Panc1 (cell line): Measurements from ENCODE around the gene CCDC12. TPM values are rescaled to one million over a fixed set of nuclear protein-coding genes. Genes with fewer than 3 reads are reported as not detected.

Source experiments
- ATAC-seq: fragments of 200-7000 bp; cut with Tn5 transposase; 2 replicates; pipeline ENCODE4 v1.9.1; 2020; ENCODE audit warnings: mild to moderate bottlenecking, moderate library complexity
- BruUV-seq: library from RNA; stranded (reverse); fragments of 400-500 nt; replicated peaks from 2 replicates; lab custom pipeline; 2021; lab: Mats Ljungman, UMichigan
- CTCF ChIA-PET: fragments of 300-600 bp; sonication (Branson Sonifier 250); formaldehyde crosslinking; loops from one replicate; lab custom pipeline; 2022; ENCODE audit warnings: antibody characterized with exemption; lab: Charles Lee
- POLR2A ChIA-PET: fragments of 300-600 bp; sonication (Branson Sonifier 250); formaldehyde crosslinking; loops from one replicate; lab custom pipeline; 2022; ENCODE audit warnings: antibody characterized with exemption; lab: Charles Lee
- DNase-seq: peaks from one replicate; pipeline ENCODE4 v3.0.0-alpha.2; 2010; ENCODE audit warnings: low read depth, low spot score
- H3K27ac ChIP-seq: 2 replicates; pipeline ENCODE4 v1.5.1; 2011; ENCODE audit warnings: mild to moderate bottlenecking, low read length, inconsistent platforms
- H3K27me3 ChIP-seq: fragments of 200-500 bp; sonication (Bioruptor generic); 2 replicates; pipeline ENCODE4 v1.6.0; 2014; ENCODE audit warnings: low read length, inconsistent platforms; ENCODE audit not compliant: control insufficient read depth, insufficient read depth
- H3K36me3 ChIP-seq: fragments of 200-500 bp; sonication (Bioruptor generic); 2 replicates; pipeline ENCODE4 v1.5.1; 2014; ENCODE audit warnings: inconsistent platforms, mild to moderate bottlenecking, low read length, moderate library complexity; ENCODE audit not compliant: control insufficient read depth, insufficient read depth
- H3K4me1 ChIP-seq: 2 replicates; pipeline ENCODE4 v1.5.1; 2011; ENCODE audit warnings: inconsistent platforms, mild to moderate bottlenecking, low read length, moderate library complexity; ENCODE audit not compliant: control insufficient read depth, insufficient read depth
- H3K4me3 ChIP-seq, 2 experiments: 2 replicates each; pipeline ENCODE4 v1.5.1; 2011 to 2012; ENCODE audit warnings: low read depth in 2 of 2, low read length in 2 of 2, mild to moderate bottlenecking in 2 of 2, inconsistent platforms in 1 of 2, moderate library complexity in 1 of 2
- H3K9me3 ChIP-seq: fragments of 200-500 bp; sonication (Bioruptor generic); 2 replicates; pipeline ENCODE4 v1.5.1; 2014; ENCODE audit warnings: low read depth, mild to moderate bottlenecking, inconsistent platforms, low read length, moderate library complexity; ENCODE audit not compliant: control insufficient read depth, insufficient read depth
- POLR2AphosphoS5 ChIP-seq: IDR thresholded peaks from 2 replicates; pipeline ENCODE4 v1.6.1; 2012; ENCODE audit warnings: mild to moderate bottlenecking, low read depth, low read length, moderate library complexity
- SIN3A ChIP-seq: IDR thresholded peaks from 2 replicates; pipeline ENCODE4 v1.6.1; 2012; ENCODE audit warnings: low read depth, mild to moderate bottlenecking, low read length, moderate library complexity, borderline replicate concordance; ENCODE audit not compliant: insufficient read depth
- TCF7L2 ChIP-seq: IDR thresholded peaks from 2 replicates; pipeline ENCODE4 v1.6.1; 2011; ENCODE audit warnings: mild to moderate bottlenecking, low read depth, low read length, inconsistent platforms
- in situ Hi-C: cut with HindIII; loops from 2 replicates; pipeline ENCODE4 v1.10.0; 2016; ENCODE audit warnings: low sequenced_read_pairs, low pct_unique_long_range_greater_than_20kb
- intact Hi-C: fragments of 100-400 bp; cut with micrococcal nuclease; formaldehyde crosslinking; loops from one replicate; pipeline ENCODE4 v1.10.0; 2022; ENCODE audit not compliant: unreplicated experiment
- total RNA-seq: library from RNA; stranded (reverse); gene quantifications from one replicate; pipeline ENCODE4 v1.2.1, GENCODE V29; 2021; ENCODE audit not compliant: unreplicated experiment
- TF ChIP-seq, protein P1 (sequence below): fragments of 450-650 bp; IDR thresholded peaks from 2 replicates; pipeline ENCODE4 v1.5.1; 2017; ENCODE audit warnings: mild to moderate bottlenecking
- TF ChIP-seq, protein P2 (sequence below), 2 experiments: IDR thresholded peaks; 2 replicates each; pipeline ENCODE4 v1.6.1; 2011 to 2012; ENCODE audit warnings: low read depth in 2 of 2, control low read depth in 1 of 2, low read length in 1 of 2, mild to moderate bottlenecking in 1 of 2, moderate library complexity in 1 of 2; ENCODE audit not compliant: insufficient read depth in 1 of 2

CCDC12 gene
- total RNA-seq, 1 experiment from 2014 or later = 35.5 TPM

DNA sequence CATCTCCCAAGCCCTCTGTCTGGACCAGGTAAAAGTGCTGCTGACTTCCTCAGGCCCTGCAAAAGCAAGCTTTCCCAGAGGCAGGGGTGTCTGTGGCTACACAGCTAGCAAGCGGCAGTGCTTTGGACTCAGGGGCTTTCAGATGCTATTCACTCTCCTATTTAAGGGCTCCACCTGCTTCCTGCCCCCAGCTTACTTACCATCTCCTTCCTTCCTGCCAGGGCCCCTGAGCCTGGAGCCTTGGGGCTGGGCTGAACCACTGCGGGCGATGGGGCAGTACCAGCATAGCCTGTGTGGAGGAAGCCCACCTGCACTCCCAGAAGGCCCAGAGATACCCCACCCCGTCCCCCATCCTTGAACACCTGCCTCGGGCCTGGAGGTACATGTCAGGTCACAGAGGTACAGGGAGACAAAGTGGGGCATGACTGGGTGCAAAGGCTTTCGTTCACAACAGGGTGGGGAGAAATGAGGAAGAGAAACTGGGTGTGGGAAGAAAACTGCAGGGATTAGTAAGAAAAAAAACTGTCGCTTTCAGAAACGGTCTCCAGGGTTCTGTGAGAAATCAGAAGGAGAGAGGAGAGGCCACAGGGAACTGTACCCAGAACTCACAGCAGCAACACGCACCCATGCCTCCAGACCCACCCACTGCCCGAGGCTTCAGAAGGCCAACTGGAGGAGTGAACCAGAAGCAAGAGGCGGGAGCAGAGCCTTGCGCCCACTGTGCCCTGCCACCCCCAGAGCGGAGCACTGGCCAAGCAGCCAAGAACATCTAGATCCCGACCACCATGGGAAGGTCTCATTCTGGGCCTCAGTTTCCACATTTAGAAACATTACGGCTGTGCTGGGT lies 49.5 kb downstream of the CCDC12 start:
- ChIA-PET CTCF (no interaction called here), POLR2A (interaction anchor here (0.6 kb wide), 1 partner anchor 7 kb away, joined by 4 read pairs; no protein-coding TSS in a partner anchor)
- H3K36me3 ChIP-seq = no peaks in the 10 kb centered on the region
- no peaks in the 10 kb centered on the region for H3K27me3 ChIP-seq
- no peak for DNase-seq
- TF ChIP-seq TCF7L2 = no peak
- no TSS peak for BruUV-seq
- no peaks in the 10 kb centered on the region for H3K9me3 ChIP-seq
- no peak overlapping the region for H3K27ac ChIP-seq
- intact Hi-C loops = loop anchor here (10.0 kb wide), 1 partner anchor 68 kb away; no protein-coding TSS in a partner anchor
- peaks cover 18% of the 10 kb centered on the region for H3K4me1 ChIP-seq
- no peak overlapping the region for H3K4me3 ChIP-seq
- ATAC-seq = no peak
- in situ Hi-C loops = no loop called here

DNA sequence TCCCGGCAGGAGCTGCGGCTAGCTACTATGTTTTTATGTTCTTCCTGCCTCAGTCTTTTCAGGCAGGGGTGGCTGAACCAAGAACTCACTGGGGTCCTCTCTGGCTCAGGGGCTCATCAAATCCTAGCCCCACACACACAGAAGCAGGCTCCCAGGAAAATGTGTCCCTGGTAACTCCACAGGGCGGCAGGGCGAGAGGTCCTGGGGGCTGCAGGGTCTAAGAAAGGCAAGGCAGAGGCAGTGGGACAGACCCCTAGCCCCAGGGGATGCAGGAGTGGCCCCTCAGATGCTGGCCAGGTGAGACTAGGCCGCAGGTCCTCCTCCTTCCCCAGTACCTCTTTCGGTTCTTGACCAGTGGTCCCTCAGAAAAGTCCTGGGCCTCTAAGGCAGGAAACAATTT lies 50.1 kb downstream of the CCDC12 start:
- Histone ChIP-seq H3K27ac (no peak overlapping the region), H3K27me3 (no peaks in the 10 kb centered on the region), H3K36me3 (no peaks in the 10 kb centered on the region; the same call in 1 of the 2 replicates), H3K4me3 (no peak overlapping the region), H3K4me1 (peaks cover 12% of the 10 kb centered on the region), H3K9me3 (no peaks in the 10 kb centered on the region)
- no peak for DNase-seq
- TF ChIP-seq SIN3A (no peak), POLR2AphosphoS5 (no peak), TCF7L2 (no peak)
- TF ChIP-seq, protein P1, sequence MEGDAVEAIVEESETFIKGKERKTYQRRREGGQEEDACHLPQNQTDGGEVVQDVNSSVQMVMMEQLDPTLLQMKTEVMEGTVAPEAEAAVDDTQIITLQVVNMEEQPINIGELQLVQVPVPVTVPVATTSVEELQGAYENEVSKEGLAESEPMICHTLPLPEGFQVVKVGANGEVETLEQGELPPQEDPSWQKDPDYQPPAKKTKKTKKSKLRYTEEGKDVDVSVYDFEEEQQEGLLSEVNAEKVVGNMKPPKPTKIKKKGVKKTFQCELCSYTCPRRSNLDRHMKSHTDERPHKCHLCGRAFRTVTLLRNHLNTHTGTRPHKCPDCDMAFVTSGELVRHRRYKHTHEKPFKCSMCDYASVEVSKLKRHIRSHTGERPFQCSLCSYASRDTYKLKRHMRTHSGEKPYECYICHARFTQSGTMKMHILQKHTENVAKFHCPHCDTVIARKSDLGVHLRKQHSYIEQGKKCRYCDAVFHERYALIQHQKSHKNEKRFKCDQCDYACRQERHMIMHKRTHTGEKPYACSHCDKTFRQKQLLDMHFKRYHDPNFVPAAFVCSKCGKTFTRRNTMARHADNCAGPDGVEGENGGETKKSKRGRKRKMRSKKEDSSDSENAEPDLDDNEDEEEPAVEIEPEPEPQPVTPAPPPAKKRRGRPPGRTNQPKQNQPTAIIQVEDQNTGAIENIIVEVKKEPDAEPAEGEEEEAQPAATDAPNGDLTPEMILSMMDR = no peak
- TF ChIP-seq, protein P2, sequence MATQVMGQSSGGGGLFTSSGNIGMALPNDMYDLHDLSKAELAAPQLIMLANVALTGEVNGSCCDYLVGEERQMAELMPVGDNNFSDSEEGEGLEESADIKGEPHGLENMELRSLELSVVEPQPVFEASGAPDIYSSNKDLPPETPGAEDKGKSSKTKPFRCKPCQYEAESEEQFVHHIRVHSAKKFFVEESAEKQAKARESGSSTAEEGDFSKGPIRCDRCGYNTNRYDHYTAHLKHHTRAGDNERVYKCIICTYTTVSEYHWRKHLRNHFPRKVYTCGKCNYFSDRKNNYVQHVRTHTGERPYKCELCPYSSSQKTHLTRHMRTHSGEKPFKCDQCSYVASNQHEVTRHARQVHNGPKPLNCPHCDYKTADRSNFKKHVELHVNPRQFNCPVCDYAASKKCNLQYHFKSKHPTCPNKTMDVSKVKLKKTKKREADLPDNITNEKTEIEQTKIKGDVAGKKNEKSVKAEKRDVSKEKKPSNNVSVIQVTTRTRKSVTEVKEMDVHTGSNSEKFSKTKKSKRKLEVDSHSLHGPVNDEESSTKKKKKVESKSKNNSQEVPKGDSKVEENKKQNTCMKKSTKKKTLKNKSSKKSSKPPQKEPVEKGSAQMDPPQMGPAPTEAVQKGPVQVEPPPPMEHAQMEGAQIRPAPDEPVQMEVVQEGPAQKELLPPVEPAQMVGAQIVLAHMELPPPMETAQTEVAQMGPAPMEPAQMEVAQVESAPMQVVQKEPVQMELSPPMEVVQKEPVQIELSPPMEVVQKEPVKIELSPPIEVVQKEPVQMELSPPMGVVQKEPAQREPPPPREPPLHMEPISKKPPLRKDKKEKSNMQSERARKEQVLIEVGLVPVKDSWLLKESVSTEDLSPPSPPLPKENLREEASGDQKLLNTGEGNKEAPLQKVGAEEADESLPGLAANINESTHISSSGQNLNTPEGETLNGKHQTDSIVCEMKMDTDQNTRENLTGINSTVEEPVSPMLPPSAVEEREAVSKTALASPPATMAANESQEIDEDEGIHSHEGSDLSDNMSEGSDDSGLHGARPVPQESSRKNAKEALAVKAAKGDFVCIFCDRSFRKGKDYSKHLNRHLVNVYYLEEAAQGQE (IDR thresholded peaks at IDR 0.05; ENCODE audit: insufficient read depth in 1 of 2, low read depth in 2 of 2, low read length in 1 of 2) = no peak
- no peak for ATAC-seq
- in situ Hi-C loops (no loop called here), intact Hi-C loops (loop anchor here (10.0 kb wide), 1 partner anchor 68 kb away; no protein-coding TSS in a partner anchor)
- ChIA-PET POLR2A (interaction anchor here (0.6 kb wide), 1 partner anchor 160 kb away, joined by 5 read pairs; no protein-coding TSS in a partner anchor), CTCF (no interaction called here)
- BruUV-seq = no TSS peak
